Lower leg skin (tissue), 3 donors: ENCODE data around the gene KCNH5.

Source experiments
- POLR2A ChIP-seq, 2 donors: fragments of 450-650 bp; IDR thresholded peaks; one replicate each; pipeline ENCODE4 v1.6.1; 2016 to 2017; ENCODE audit warnings: antibody characterized with exemption in 2 of 2, mild to moderate bottlenecking in 1 of 2, moderate library complexity in 1 of 2
- TF ChIP-seq, protein P1 (sequence below), 3 donors: fragments of 450-650 bp; IDR thresholded peaks; one replicate each; pipeline ENCODE4 v1.5.1; 2016; ENCODE audit warnings: antibody characterized with exemption in 3 of 3, mild to moderate bottlenecking in 3 of 3, moderate library complexity in 2 of 3

DNA sequence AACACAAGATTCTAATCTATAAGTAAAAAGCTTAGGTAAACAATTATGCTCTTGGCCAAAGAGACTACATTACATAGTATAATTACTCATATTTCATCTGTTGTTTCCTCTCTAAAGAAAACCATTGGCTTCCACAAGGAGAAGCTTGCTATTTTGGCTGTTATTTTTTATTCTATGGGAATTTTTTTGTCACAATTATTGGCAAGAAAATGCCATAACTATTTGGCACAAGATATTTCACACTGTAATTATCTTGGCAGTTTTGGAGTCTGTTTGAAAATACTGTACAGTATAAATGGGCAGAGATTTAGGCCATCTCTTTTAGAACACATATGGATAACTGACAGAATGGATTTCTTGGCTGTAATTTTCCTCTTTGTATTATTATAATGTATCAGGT lies 51.2 kb downstream of the KCNH5 start:
- TF ChIP-seq POLR2A (IDR thresholded peaks at IDR 0.05): no peak
- TF ChIP-seq, protein P1, sequence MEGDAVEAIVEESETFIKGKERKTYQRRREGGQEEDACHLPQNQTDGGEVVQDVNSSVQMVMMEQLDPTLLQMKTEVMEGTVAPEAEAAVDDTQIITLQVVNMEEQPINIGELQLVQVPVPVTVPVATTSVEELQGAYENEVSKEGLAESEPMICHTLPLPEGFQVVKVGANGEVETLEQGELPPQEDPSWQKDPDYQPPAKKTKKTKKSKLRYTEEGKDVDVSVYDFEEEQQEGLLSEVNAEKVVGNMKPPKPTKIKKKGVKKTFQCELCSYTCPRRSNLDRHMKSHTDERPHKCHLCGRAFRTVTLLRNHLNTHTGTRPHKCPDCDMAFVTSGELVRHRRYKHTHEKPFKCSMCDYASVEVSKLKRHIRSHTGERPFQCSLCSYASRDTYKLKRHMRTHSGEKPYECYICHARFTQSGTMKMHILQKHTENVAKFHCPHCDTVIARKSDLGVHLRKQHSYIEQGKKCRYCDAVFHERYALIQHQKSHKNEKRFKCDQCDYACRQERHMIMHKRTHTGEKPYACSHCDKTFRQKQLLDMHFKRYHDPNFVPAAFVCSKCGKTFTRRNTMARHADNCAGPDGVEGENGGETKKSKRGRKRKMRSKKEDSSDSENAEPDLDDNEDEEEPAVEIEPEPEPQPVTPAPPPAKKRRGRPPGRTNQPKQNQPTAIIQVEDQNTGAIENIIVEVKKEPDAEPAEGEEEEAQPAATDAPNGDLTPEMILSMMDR (IDR thresholded peaks at IDR 0.05): no peak
